ENCODE measurements around the gene CUTA. TPM values are rescaled to one million over a fixed set of nuclear protein-coding genes. Genes with fewer than 3 reads are reported as not detected.

The CUTA gene
- total and polyA plus RNA-seq, 2 of the 13 experiments (the other 11 are each of a cell fraction or from before 2014, with no cell fraction given), result 170 to 180 TPM

Small RNA genes within 50 kb of the gene (microRNA-seq; reads per million reads assigned to microRNA genes)
- not detected for gene MIR5004

Small RNA genes within 50 kb of the gene (small RNA-seq; reads per million reads assigned to genes)
- gene RPL35AP4 (ENCODE audit: insufficient read depth in 2 of 3, insufficient read length in 3 of 3, low read depth in 2 of 3, low replicate concordance in 1 of 3), result 0 reads per million in 3 experiments
- 0 reads per million in 3 experiments for gene ZBTB9 (ENCODE audit: insufficient read depth in 2 of 3, insufficient read length in 3 of 3, low read depth in 2 of 3, low replicate concordance in 1 of 3)

Other genes starting within 250 kb of the CUTA start
- 0.29 and 0.55 TPM in 2 replicates for gene COL11A2, start 225.6 kb downstream of the CUTA start, total RNA-seq (2016; rRNA removed; fragmentation: Illumina TruSeq; extraction: Trizol)
- 0.55 and 0.73 TPM in 2 replicates for gene COL11A2, start 225.6 kb downstream of the CUTA start, polyA plus RNA-seq (2011; rRNA removed)
- gene RXRB, start 217.4 kb downstream of the CUTA start, total RNA-seq (2016; rRNA removed; fragmentation: Illumina TruSeq; extraction: Trizol), result 21.2 and 26.7 TPM in 2 replicates
- 55.7 and 62.8 TPM in 2 replicates for gene RXRB, start 217.4 kb downstream of the CUTA start, polyA plus RNA-seq (2011; rRNA removed)
- gene SLC39A7, start 217.2 kb downstream of the CUTA start, total RNA-seq (2016; rRNA removed; fragmentation: Illumina TruSeq; extraction: Trizol), result 127 and 229 TPM in 2 replicates
- gene SLC39A7, start 217.2 kb downstream of the CUTA start, polyA plus RNA-seq (2011; rRNA removed), result 142 and 181 TPM in 2 replicates
- gene HSD17B8, start 213.5 kb downstream of the CUTA start, total RNA-seq (2016; rRNA removed; fragmentation: Illumina TruSeq; extraction: Trizol), result 12.6 and 13.5 TPM in 2 replicates
- 20.1 and 21.6 TPM in 2 replicates for gene HSD17B8, start 213.5 kb downstream of the CUTA start, polyA plus RNA-seq (2011; rRNA removed)
- gene RING1, start 209.6 kb downstream of the CUTA start, total RNA-seq (2016; rRNA removed; fragmentation: Illumina TruSeq; extraction: Trizol), result 19.8 and 23.9 TPM in 2 replicates
- gene RING1, start 209.6 kb downstream of the CUTA start, polyA plus RNA-seq (2011; rRNA removed), result 33.6 and 42.9 TPM in 2 replicates
- gene VPS52, start 146.2 kb downstream of the CUTA start, total RNA-seq (2016; rRNA removed; fragmentation: Illumina TruSeq; extraction: Trizol), result 40.2 and 48.9 TPM in 2 replicates
- 85.5 and 87.0 TPM in 2 replicates for gene VPS52, start 146.2 kb downstream of the CUTA start, polyA plus RNA-seq (2011; rRNA removed)
- gene RPS18, start 146.0 kb downstream of the CUTA start, total RNA-seq (2016; rRNA removed; fragmentation: Illumina TruSeq; extraction: Trizol), result 3,896 and 4,448 TPM in 2 replicates
- gene RPS18, start 146.0 kb downstream of the CUTA start, polyA plus RNA-seq (2011; rRNA removed), result 5,415 and 5,806 TPM in 2 replicates
- 0.27 TPM in 1 of 2 replicates, not detected in the other for gene B3GALT4, start 141.0 kb downstream of the CUTA start, total RNA-seq (2016; rRNA removed; fragmentation: Illumina TruSeq; extraction: Trizol)
- 0.04 TPM in 1 of 2 replicates, not detected in the other for gene B3GALT4, start 141.0 kb downstream of the CUTA start, polyA plus RNA-seq (2011; rRNA removed)
- 99.9 and 105 TPM in 2 replicates for gene WDR46, start 128.9 kb downstream of the CUTA start, total RNA-seq (2016; rRNA removed; fragmentation: Illumina TruSeq; extraction: Trizol)
- gene WDR46, start 128.9 kb downstream of the CUTA start, polyA plus RNA-seq (2011; rRNA removed), result 47.4 and 54.6 TPM in 2 replicates
- 87.0 and 118 TPM in 2 replicates for gene PFDN6, start 128.5 kb downstream of the CUTA start, total RNA-seq (2016; rRNA removed; fragmentation: Illumina TruSeq; extraction: Trizol)
- gene PFDN6, start 128.5 kb downstream of the CUTA start, polyA plus RNA-seq (2011; rRNA removed), result 75.5 and 92.2 TPM in 2 replicates
- gene RGL2, start 119.2 kb downstream of the CUTA start, total RNA-seq (2016; rRNA removed; fragmentation: Illumina TruSeq; extraction: Trizol), result 16.5 and 22.9 TPM in 2 replicates
- 47.4 and 55.8 TPM in 2 replicates for gene RGL2, start 119.2 kb downstream of the CUTA start, polyA plus RNA-seq (2011; rRNA removed)
- gene TAPBP, start 104.0 kb downstream of the CUTA start, total RNA-seq (2016; rRNA removed; fragmentation: Illumina TruSeq; extraction: Trizol), result 16.4 and 32.3 TPM in 2 replicates
- 27.4 and 34.1 TPM in 2 replicates for gene TAPBP, start 104.0 kb downstream of the CUTA start, polyA plus RNA-seq (2011; rRNA removed)
- gene ZBTB22, start 100.4 kb downstream of the CUTA start, total RNA-seq (2016; rRNA removed; fragmentation: Illumina TruSeq; extraction: Trizol), result 6.6 and 8.0 TPM in 2 replicates
- gene ZBTB22, start 100.4 kb downstream of the CUTA start, polyA plus RNA-seq (2011; rRNA removed), result 10.6 and 13.4 TPM in 2 replicates
- 48.9 and 49.4 TPM in 2 replicates for gene DAXX, start 95.1 kb downstream of the CUTA start, total RNA-seq (2016; rRNA removed; fragmentation: Illumina TruSeq; extraction: Trizol)
- 21.5 and 21.8 TPM in 2 replicates for gene DAXX, start 95.1 kb downstream of the CUTA start, polyA plus RNA-seq (2011; rRNA removed)
- 45.5 and 47.6 TPM in 2 replicates for gene KIFC1, start 26.3 kb downstream of the CUTA start, total RNA-seq (2016; rRNA removed; fragmentation: Illumina TruSeq; extraction: Trizol)
- 20.4 and 25.0 TPM in 2 replicates for gene KIFC1, start 26.3 kb downstream of the CUTA start, polyA plus RNA-seq (2011; rRNA removed)
- 14.3 and 25.4 TPM in 2 replicates for gene PHF1, start 7.1 kb downstream of the CUTA start, total RNA-seq (2016; rRNA removed; fragmentation: Illumina TruSeq; extraction: Trizol)
- 61.9 and 77.2 TPM in 2 replicates for gene PHF1, start 7.1 kb downstream of the CUTA start, polyA plus RNA-seq (2011; rRNA removed)
- 0.41 and 0.75 TPM in 2 replicates for gene SYNGAP1, start 2.0 kb upstream of the CUTA start, total RNA-seq (2016; rRNA removed; fragmentation: Illumina TruSeq; extraction: Trizol)
- 1.1 and 1.9 TPM in 2 replicates for gene SYNGAP1, start 2.0 kb upstream of the CUTA start, polyA plus RNA-seq (2011; rRNA removed)
- 9.2 and 11.5 TPM in 2 replicates for gene ZBTB9, start 36.5 kb upstream of the CUTA start, total RNA-seq (2016; rRNA removed; fragmentation: Illumina TruSeq; extraction: Trizol)
- gene ZBTB9, start 36.5 kb upstream of the CUTA start, polyA plus RNA-seq (2011; rRNA removed), result 5.3 and 7.1 TPM in 2 replicates
- gene BAK1, start 162.2 kb upstream of the CUTA start, total RNA-seq (2016; rRNA removed; fragmentation: Illumina TruSeq; extraction: Trizol), result 23.8 and 25.9 TPM in 2 replicates
- 15.0 and 22.2 TPM in 2 replicates for gene BAK1, start 162.2 kb upstream of the CUTA start, polyA plus RNA-seq (2011; rRNA removed)
- 3.4 and 3.8 TPM in 2 replicates for gene ITPR3, start 203.2 kb upstream of the CUTA start, total RNA-seq (2016; rRNA removed; fragmentation: Illumina TruSeq; extraction: Trizol)
- 21.4 and 27.4 TPM in 2 replicates for gene ITPR3, start 203.2 kb upstream of the CUTA start, polyA plus RNA-seq (2011; rRNA removed)

All from HepG2 (cell line).